HepG2 (cell line): ENCODE results near the gene EIF5A. TPM values are rescaled to one million over a fixed set of nuclear protein-coding genes. Genes with fewer than 3 reads are reported as not detected.

Experiments used
- AKAP8 ChIP-seq: sonication (generic); formaldehyde crosslinking; IDR thresholded peaks from 2 replicates; pipeline ENCODE4 v1.5.1; 2020; ENCODE audit warnings: mild to moderate bottlenecking, missing genetic modification reagents
- BRF2 ChIP-seq: sonication (generic); formaldehyde crosslinking; IDR thresholded peaks from 2 replicates; pipeline ENCODE4 v1.8.1; 2022; ENCODE audit warnings: mild to moderate bottlenecking, missing genetic modification reagents
- DMTF1 ChIP-seq: sonication (generic); formaldehyde crosslinking; IDR thresholded peaks from 2 replicates; pipeline ENCODE4 v1.4.0; 2020; ENCODE audit warnings: mild to moderate bottlenecking, missing genetic modification reagents
- ISL2 ChIP-seq: sonication (generic); formaldehyde crosslinking; IDR thresholded peaks from 2 replicates; pipeline ENCODE4 v1.5.0; 2020; ENCODE audit warnings: missing genetic modification reagents
- JUND ChIP-seq: sonication (generic); formaldehyde crosslinking; IDR thresholded peaks from 2 replicates; pipeline ENCODE4 v1.8.0; 2022; ENCODE audit warnings: mild to moderate bottlenecking, missing genetic modification reagents
- MED1 ChIP-seq: sonication (generic); formaldehyde crosslinking; IDR thresholded peaks from 2 replicates; pipeline ENCODE4 v1.4.0; 2020; ENCODE audit warnings: missing genetic modification reagents
- PAXIP1 ChIP-seq: sonication (generic); formaldehyde crosslinking; conservative IDR thresholded peaks from 2 replicates; pipeline ENCODE4 v1.4.0; 2020; ENCODE audit warnings: mild to moderate bottlenecking, missing genetic modification reagents, moderate library complexity
- ZBTB20 ChIP-seq: sonication (generic); formaldehyde crosslinking; IDR thresholded peaks from 2 replicates; pipeline ENCODE4 v1.8.1; 2023; ENCODE audit warnings: missing genetic modification reagents, low read depth, mild to moderate bottlenecking, borderline replicate concordance
- ZBTB40 ChIP-seq, 2 experiments: fragments of 450-650 bp in 1 of 2; sonication (generic) in 1 of 2; formaldehyde crosslinking in 1 of 2; IDR thresholded peaks; 2 replicates each; pipeline versions ENCODE4 v1.6.1 to v1.8.0; 2016 to 2022; ENCODE audit warnings: antibody characterized with exemption in 1 of 2, mild to moderate bottlenecking in 1 of 2, missing genetic modification reagents in 1 of 2
- ZNF335 ChIP-seq: sonication (generic); formaldehyde crosslinking; IDR thresholded peaks from 2 replicates; pipeline ENCODE4 v1.4.0; 2020; ENCODE audit warnings: missing genetic modification reagents
- ZNF670 ChIP-seq: sonication (generic); formaldehyde crosslinking; IDR thresholded peaks from 2 replicates; pipeline ENCODE4 v1.8.0; 2022; ENCODE audit warnings: mild to moderate bottlenecking, missing genetic modification reagents, borderline replicate concordance
- ZNF792 ChIP-seq: IDR thresholded peaks from 2 replicates; pipeline ENCODE4 v1.6.1; 2016
- polyA plus RNA-seq, 8 experiments: library from polyadenylated mRNA; depleted of rRNA in 3 of 8; stranded (reverse) in 7 of 8; unstranded in 1 of 8; fragments of >200 nt; fragmentation: Illumina TruSeq in 4 of 8; extraction: Trizol in 4 of 8; gene quantifications; 2 replicates each; pipeline versions ENCODE4 v1.2.1 to v1.2.3, GENCODE V29; 2011 to 2016; ENCODE audit warnings: low read depth in 4 of 8, missing spikeins in 1 of 8, mixed read lengths in 1 of 8; ENCODE audit not compliant: insufficient read depth in 1 of 8
- total RNA-seq, 5 experiments: library from RNA; depleted of rRNA; stranded (reverse); fragments of >200 nt; fragmentation: Illumina TruSeq; extraction: Trizol; gene quantifications; 2 replicates each; pipeline ENCODE4 v1.2.3, GENCODE V29; 2016; ENCODE audit warnings: low read depth in 1 of 5

EIF5A gene
- total and polyA plus RNA-seq, 2 of the 13 experiments (the other 11 are each of a cell fraction or from before 2014, with no cell fraction given) = 319 to 337 TPM

- TF ChIP-seq DMTF1 (CRISPR knock-in tag) (no peak), JUND (no peak), ISL2 (CRISPR knock-in tag) (0 out of 2 replicates have a peak, but pooled peaks have one; percentile 28), MED1 (CRISPR knock-in tag) (peak; percentile 42; the same call in 1 of the 2 replicates), ZBTB40 (IDR thresholded peaks at IDR 0.05) (no peak), ZBTB40 (CRISPR knock-in tag; IDR thresholded peaks at IDR 0.05) (0 out of 2 replicates have a peak, but pooled peaks have one; percentile 36), AKAP8 (peak; percentile 35; the same call in 1 of the 2 replicates), ZNF670 (CRISPR knock-in tag) (no peak), ZBTB20 (CRISPR knock-in tag) (no peak), ZNF792 (CRISPR knock-in tag) (0 out of 2 replicates have a peak, but pooled peaks have one; percentile 30), ZNF335 (no peak), BRF2 (CRISPR knock-in tag) (no peak), PAXIP1 (CRISPR knock-in tag) (no peak)
These were observed 48.7 kb downstream of the EIF5A start (continued) for GRCh38 chr17:7356072-7356549.
